Stimulated activated CD4-positive, alpha-beta T cell treated with anti-CD3 and anti-CD28 coated beads, TNF-alpha, amount 100 ng/mL, for 4 hours (primary cell): ENCODE data around the gene MRPL19.
A peak's percentile ranks its signal among the peaks of the same experiment; 100 is the strongest.

Experiments
- DNase-seq, 3 experiments: peaks; one replicate each; pipeline ENCODE4 v3.0.0-alpha.2; 2020; ENCODE audit warnings: low read depth in 3 of 3

Gene MRPL19

DNA sequence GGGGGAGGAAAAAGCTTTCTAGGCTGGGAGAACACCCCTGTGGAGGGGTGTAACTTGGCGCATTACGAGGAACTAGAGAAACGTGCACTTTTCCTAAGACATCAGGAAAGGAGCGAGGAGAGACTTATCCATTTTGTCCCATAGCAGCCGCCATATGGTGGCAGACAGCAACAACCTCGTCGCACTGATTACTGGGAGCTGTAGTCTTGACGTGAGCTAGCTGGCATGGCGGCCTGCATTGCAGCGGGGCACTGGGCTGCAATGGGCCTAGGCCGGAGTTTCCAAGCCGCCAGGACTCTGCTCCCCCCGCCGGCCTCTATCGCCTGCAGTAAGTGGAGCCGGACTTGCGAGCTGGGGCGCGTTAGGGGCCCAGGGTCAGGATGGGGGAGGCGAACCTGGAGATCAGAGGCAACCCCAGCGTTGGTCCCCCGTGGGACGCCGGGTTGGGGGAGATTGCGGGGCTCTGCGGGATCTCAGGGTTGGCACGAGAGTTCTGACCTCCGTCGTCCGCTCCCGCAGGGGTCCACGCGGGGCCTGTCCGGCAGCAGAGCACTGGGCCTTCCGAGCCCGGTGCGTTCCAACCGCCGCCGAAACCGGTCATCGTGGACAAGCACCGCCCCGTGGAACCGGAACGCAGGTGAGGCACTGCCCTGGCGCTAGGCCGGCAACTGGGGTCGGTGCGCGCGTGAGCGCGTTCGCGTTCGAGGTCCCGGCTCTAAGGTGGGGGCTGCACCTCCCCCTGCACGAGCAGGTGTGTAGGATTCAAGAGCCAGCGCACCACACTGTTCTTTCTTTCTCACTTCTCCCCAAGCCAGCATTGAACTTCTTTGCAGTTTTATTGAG, at the start of gene MRPL19:
MRPL19 (plus strand) TSS at position 201 of the 843 bp plus-strand sequence; CDS start at position 226, 25 bp downstream.
- DNase-seq, result peak; percentile 47 to 58 (median 56)

DNA sequence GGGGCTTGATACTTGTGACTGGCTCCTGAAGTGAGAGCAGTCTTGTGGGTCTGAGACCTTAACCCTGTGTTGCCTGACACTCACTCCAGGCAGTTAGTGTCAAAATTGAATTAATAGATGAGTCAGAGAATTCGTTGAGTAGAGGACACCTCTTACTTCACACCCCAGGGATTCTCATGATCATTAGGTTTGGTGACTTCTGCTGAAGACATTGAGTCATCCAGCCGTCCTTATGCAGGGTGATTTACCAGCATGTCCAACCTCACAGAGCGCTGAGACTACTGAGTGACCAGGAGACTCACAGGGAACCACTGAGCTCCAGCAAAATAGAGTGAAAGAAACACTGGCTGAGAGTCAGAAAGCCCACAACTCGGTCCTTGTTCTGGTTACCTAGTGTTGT, 49.8 kb upstream of the MRPL19 start:
- DNase-seq, result no peak

DNA sequence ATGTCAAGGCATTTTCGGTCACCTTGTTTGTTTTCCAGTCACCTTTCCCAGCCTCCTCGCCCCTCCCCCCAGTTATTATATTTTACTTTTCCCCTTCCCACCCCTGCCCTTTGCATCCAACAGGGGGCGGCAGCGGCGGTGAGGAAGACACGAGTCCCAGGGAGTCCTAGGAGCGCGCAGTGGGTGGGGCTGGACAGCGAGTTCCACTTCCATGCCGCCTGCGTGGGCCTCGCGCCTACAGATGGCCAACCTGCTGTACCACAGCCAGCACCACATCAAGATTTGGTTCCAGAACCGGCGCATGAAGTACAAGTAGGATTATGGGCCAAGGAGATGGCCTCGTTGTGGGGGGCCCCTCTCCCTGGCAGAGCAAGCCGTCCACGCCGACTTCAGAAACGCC, 48.6 kb upstream of the MRPL19 start:
- DNase-seq, result no peak

DNA sequence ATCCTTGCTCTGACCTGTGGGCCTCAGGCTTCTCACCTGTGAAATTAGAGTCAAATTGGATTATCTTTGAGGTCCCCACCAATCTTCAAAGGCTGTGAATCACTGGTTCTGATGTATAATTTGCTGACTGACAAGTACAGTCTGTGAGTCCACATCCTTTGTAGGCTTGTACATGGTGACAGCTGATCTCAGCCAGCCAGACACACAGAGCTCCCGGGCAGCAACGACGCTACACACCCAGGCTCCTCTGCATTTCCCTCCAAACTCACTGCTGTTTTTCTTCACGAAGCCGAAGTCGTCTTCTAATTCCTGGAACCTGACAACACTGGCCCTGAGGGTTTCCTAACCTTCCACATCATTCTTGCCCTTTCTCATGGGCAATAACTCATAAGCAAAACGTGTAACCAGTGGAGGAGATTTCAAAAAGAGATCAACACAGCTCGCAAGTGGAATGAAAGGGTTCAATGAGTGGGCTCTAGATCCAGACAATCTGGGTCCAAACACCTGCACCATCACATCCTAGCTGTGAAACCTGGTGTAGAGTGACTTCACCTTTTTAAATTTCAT, 47.9 kb upstream of the MRPL19 start:
- no peak for DNase-seq

DNA sequence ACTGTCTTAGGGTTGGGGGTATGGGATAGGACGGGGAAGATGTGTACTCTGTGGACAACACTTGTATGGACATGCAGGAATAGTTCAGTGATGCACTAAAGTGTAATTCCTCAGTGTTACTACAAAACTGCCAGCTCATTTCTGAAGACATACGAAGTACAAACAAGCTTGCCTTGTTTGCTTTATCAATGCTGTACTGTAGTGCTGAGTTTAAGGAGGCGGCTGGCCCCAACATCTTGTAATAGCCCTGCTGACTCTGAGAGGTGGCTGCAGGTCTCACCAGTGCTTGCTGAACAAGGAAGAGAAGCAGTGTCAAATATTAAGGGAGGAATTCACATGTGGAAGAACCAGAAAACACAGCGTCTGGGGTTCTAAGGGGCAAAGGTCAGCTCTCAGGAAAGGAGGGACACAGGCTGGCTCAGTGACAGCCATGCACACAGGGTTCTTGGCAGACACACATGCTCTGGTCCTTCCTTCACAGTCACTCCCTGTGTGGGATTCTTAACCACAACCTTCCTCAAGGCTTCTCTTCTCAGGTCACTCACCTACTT, 46.0 kb upstream of the MRPL19 start:
- DNase-seq, result no peak

DNA sequence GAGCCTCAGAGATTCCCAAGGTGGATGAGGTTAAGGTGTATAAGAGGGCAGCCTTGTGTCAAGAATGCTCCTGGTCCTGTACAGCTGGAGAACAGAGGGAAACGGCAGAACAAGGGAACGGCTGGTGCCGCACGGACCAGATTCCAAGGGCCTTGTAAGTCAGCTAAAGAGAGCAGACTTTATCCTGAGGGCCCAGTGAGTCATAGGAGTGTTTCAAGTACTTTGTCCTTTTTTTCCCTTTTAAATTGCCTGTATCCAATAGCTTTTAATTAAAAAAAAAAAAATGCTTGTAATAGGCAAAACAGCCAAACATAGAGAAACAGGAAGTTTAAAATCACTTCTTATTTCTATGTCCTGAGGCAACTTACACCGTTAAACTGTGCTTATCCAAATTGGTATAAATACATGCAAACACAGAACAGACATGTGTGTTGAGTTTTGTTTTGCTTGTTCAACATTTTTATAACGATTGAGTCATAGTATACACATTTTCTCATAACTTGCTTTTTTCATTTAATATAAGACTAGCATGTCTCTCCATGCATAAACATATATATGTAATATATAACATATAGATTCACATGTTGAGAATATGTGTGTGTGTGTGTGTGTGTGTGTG, 43.8 kb upstream of the MRPL19 start:
- no peak for DNase-seq

DNA sequence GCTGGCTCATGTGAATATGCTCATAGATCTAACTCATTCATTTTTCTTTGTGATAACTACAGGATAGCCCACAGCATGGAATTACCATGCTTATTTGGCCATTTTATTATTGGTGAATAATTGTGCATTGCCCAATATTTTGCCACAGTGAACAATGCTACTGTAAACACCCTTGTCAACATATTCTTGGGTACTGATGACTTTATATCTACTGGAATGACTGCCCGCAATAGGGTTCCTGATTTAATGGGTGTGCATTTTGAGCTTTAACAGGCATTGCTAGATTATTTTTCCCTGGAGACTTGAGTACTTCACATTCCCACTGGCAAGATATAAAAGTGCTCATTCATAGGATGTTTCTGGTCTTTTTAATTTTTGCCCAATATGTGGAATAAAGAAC, 43.1 kb upstream of the MRPL19 start:
- DNase-seq, result no peak

DNA sequence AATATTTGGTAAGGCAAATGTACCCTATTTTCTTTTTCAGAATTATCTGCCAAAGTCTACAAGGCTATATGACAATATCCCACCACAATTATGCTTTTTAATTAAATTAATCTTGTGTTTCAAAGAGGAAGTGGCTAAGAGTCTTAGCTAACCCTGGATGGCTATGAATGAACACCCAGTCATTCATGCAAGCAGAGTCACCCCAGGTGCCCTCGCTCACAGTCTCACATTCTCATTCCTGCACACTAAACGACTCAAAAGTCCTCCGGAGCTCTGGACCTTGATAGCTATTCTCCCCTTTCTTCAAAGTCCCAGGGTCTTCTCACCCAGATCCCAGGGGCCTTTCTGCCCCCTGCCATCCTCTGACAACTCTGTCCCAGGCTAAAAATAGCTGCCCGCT, 42.1 kb upstream of the MRPL19 start:
- no peak for DNase-seq

DNA sequence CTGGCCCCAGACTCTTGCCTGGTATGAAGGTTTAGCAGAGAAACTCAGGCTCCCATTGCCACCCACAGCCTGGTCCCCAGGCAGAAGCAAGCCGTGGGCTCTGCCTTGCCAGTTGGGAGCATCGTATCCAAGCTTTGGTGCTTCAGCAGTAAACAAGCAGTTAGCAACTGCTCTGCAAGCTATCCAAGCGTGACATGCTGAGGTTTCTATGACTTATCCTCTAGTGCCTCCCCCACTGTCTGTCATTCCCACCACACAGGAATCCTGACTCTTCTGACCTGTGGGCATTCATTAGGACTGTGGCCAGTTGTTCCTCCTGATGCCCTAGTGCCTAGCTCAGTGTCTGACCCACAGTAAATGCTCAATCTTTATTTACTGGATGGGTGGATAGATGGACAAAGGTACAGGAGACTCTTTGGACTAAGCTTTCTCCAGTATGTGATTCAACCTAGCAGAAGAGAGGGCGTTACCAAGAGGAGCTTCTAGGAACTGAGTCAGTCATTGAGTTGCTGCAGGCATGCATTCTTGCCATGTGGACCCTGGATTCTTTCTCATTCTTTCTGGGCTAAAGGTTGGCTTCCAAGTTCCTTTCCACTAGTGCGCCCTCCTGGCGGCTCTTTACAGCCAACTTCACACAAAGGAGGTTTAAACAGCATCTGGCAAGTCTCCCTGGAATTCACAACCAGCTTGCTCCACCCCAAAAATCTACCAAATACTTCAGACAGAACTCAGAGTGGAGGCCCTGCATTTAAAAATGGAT, 40.6 kb upstream of the MRPL19 start:
- no peak for DNase-seq

DNA sequence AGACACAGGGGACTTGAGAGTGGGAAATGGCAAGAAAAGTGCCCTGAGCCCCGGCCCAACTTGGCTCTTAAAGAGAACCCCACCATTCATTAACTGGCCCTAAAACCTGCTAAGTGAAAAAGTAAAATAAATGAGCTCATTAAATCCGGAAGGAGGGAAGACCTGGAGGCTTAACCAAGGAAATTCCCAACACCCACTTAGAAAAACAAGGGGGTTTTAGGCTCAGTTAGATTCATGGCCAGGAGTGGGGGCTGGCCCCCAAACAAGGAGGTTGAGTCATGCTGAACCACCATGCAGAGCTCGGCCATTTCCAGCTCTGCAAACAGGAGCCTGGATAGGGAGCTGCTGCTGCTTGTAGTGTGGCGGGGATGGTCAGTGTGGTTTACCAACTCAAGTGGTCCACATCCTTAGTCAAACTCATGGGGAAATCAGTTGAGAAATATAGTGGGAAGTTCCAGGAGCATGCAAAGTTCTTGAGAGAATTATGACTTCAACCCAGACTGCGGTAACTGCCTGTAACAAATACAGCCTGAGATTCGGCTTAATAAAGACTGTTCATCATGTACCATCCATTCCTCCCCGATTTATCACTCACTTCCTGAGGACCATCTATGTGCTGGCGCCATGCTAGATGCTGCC, 39.7 kb upstream of the MRPL19 start:
- no peak for DNase-seq

DNA sequence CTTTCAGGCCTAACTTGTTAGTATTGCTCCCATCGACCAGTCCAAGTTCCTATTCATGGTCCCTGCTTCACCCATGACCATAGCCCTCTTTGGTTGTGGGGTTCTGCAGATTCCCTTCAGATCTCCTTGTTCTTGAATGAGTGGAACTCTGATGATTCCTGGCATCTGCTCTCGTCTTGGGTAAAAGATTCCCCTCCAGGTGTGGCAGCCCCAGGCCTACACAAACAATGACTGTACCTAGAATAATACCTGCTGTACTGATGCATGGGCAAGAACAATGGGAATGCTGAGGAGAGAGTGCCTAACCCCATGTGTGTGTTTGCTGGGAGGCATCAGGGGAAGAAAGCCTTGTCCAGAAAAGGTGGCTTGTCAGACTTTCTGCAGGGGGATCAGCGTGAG, 39.2 kb upstream of the MRPL19 start:
- no peak for DNase-seq

DNA sequence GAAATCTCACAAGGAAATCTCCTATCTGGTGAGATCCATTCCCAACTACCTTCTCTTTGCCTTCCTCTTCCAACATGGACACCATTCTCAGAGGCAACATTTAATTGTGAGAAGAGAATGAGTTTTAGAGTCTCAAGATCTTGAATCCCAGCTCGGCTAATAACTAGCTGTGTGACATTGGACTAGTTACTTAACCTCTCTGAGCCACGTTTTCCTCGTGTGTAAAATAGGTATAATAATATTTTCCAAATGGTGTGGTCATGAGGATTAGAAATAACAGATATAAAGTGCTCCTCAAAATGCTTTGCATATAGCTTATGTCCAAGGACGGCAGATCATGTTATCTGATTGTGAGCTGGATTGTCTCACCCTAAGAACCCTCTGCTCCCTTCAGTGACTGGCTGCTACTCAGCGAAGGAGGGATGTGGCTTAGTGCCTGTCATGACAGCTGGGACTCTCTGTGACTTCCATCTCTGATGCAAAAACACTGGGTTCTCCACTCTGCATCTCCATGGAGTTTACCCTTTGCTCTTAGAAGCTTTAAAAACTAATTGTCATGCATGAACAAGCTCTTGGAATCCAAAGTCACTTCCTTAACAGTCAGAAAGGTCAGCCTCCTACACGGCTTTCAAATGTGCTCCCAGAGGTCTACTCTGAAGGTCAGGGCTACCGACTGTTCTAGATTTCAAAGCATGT, 38.4 kb upstream of the MRPL19 start:
- DNase-seq, result no peak

DNA sequence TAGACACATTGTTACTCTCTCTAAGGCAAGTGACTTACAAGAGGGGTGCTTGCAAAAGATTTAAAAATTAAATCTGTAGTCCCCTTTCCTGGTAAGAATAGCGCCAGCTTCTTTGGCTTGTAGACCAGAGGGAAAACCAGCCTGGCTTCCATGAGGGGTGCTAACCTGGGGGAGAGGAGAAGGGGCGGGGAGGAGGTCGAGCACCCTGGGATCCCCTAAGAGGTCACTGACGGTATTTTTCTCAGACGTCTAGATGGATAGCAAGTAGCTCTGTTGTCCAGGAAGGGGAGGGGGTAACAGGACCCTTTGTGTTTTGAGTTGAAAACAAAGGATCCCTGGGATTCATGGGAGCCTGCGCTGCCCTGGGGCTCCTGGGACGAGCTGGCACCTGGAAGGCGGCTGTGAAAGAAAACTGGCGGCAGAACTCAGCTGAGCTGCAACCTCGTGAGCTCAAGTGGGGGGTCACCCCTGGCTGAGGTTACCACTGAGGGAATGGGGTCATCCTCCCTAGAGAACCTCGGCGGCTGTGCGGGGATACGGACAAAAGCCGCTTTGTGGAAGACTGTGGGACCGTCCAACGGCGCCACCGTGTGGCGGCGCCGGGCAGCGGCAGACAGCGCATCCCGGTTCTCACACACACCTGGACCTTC, 37.8 kb upstream of the MRPL19 start:
- peak; percentile 5 to 16 (median 8) for DNase-seq

DNA sequence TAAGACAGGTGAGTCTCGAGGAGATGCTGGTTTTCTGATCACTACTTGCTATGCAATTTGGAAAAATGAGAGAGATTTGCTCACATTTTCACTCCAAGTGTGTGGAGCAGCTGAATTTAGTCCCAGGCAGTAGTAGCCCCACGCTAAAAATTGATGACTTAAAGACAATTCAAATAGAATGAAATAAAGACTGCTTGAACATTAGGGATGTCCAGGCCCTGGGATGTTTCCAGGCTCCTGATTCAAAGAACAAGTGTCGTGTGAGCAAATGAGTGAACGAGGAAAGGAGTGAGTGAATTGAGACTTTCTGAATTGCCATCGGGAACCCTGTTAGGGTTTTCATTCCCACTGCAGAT, 37.3 kb upstream of the MRPL19 start:
- DNase-seq, result no peak

DNA sequence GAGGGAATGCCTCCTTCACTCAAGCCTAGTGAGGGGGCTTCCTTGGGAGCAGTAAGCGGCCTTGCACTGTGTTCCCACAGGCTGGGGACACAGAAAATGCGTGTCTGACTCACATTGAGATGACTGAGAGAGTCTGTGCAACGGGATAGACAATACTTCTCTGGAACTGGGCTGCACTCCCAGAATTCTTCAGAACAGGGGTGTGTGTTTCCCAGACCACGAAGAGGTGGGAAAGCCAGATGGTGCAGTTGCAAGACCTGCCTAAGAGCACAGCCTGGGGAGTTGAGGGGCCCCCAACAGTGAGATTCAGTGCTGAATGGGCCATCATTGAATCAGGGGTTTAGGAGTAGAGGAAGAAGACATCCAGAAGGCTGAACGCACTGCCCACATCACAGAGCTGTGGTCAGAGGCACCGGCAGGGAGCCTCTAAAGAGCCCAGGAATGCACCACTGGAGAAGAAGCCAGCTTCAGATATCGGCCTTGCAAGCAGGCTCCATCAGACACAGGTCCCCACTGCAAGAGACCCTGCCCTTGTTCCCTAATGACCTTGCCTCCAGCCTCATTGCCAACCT, 36.6 kb upstream of the MRPL19 start:
- DNase-seq, result no peak

DNA sequence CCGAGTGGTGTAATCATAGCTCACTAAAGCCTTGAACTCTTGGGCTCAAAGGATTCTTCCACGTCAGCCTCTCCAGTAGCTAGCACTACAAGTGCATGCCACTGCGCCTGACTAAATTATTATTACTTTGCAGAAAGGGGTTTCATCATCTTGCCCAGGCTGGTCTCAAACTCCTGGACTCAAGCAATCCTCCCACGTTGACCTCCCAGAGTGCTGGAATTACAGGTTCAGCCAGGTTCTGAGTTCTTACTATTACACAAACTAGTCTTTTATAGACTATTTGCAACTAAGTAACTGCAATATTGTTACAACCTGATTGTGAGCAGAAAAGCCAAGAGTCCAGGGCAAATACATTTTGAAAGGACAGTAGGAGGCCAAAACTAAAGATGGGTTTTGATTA, 35.9 kb upstream of the MRPL19 start:
- DNase-seq, result no peak

DNA sequence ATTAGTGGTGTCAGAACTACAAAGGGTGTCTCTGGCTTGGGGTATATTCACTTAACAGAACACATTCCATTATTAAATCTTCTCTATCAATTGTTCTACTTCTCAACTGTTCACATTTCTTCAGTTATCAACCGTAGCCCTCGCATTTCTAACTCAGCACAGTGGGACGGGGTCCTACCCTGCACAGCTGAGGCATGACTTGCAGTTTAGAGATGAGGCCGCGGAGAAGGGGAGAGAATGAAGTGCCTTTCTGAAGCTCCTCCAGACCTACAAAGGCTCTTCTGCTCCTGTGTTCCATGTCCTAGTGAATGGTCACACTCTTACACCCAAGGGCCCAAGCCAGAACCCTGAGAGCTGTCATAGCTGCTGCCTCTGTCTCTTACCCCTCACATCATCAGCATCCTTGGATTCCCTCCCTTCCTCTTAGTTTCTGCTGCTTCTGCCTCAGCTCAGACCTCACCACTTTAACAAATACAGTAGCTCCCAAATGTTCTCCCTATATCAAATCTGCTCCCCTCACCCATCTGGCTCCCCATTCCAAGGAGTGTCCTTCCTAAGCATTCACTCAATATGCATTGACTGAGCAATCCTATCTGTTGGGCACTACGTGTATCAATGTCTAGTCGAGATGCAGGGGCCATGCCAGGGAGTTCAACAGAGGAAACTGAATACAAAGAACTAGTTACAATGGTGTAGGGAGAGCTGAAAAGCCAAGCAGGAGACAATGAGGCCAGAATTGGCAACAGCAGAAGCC, 34.3 kb upstream of the MRPL19 start:
- no peak for DNase-seq

DNA sequence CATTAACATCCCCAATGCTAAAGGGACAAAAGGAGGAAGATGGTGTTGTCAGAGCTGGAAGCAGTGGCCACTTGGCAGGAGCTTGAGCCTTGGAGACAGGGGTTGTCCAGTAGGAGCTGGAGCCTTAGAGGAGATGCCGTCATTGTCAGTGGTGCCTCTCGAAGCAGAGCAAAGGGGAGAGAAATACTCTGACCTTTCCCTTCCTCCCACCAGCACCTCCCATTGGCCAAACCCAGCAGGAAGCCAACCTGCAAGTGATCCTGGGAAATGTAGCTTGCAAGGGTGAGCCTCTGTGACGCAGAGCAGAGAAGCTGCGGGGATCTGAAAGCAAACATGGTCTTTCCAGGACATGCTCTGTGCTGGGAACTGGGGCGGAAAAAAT, 33.7 kb upstream of the MRPL19 start:
- no peak for DNase-seq

DNA sequence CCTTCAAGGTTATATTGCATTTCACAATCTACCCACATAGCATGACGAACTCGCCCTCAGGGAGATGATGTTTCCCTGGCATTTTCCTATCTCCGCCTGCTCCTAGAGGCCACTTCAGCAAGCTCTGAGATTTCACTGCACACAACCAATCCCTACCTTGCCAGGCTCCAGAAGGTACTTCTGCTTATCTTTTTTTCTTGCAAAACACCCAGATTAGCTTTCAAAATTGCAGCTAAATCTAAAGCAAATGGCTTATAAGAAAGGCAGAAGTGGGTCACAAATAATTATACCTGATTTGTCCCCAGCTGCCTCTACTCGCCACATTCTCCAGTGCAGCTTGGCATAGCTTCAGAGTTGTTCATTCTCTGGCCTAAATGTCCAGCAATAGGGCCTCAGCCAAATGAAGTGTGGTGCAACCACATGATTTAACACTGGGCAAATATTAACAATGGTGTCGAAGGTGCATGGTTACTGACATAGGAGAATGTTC, 32.4 kb upstream of the MRPL19 start:
- DNase-seq, result no peak
